ENCODE data around the gene BCDIN3D. TPM values are rescaled to one million over a fixed set of nuclear protein-coding genes. Genes with fewer than 3 reads are reported as not detected.
A peak's percentile ranks its signal among the peaks of the same experiment; 100 is the strongest.

BCDIN3D gene
- total and polyA plus RNA-seq, 2 of the 8 experiments (the other 6 are each of a cell fraction or from before 2014, with no cell fraction given): 1.6 to 2.4 TPM

DNA sequence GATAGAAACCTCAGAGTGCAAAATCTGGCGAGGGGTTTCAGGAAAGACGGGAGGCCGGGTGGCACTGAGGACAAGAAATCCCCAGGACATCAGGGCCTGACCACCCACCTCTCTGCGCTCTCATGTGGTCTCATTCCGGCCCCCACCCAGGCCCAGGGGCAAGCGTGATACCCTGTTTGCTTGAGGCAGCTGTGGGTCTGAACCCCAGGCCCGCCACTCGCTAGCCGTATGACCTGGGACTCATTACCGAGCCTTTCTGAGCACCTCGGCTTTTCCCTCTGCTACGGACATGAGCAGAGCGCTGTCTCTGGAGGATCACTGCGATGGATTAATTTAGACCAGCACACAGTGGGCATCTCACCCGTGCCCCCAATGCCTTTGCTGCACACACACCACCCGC, 25.5 kb upstream of the BCDIN3D start:
- TF ChIP-seq SAP30 (IDR thresholded peaks at IDR 0.05; ENCODE audit: insufficient read depth, insufficient replicate concordance, low read length): no peak
- TF ChIP-seq YY1 (IDR thresholded peaks at IDR 0.05; ENCODE audit: low read depth, low read length): no peak
- TF ChIP-seq EP300 (IDR thresholded peaks at IDR 0.05; ENCODE audit: borderline replicate concordance in 1 of 2, low read depth in 2 of 2, low read length in 2 of 2): no peak
- H3K56ac ChIP-seq (replicated peaks; ENCODE audit: insufficient read length, low read depth, low read length): no peak overlapping the region
- CTCF ChIA-PET (ENCODE audit: partially characterized antibody): interaction anchor here (0.6 to 10.0 kb wide), 27 partner anchors 14 to 1968 kb away, joined by 3 to 137 read pairs (median 11); partner anchors contain the start of genes AQP2, AQP5 and TMBIM6
- no peak overlapping the region for H4K5ac ChIP-seq (ENCODE audit: insufficient read length, low read depth, low read length)
- H3K9me3 ChIP-seq (ENCODE audit: insufficient read depth in 2 of 2, low read depth in 1 of 2, low read length in 1 of 2): no peaks in the 10 kb centered on the region
- POLR2A ChIA-PET (ENCODE audit: partially characterized antibody): interaction anchor here (1.1 to 1.2 kb wide), 2 partner anchors 15 to 157 kb away, joined by 3 to 4 read pairs; partner anchors contain the start of gene RACGAP1
- peaks cover 0 to 3% (median 1%) of the 10 kb centered on the region in 4 experiments; a peak in 3 of 7 replicates for H3K4me1 ChIP-seq (replicated peaks in 1 of 4; ENCODE audit: control insufficient read depth in 3 of 4, insufficient read depth in 4 of 4, low read length in 3 of 4)
- no peak overlapping the region for H3K27ac ChIP-seq (ENCODE audit: low read depth, low read length)
- no peaks in the 10 kb centered on the region for H3K79me2 ChIP-seq (ENCODE audit: control insufficient read depth in 1 of 2, insufficient read depth in 2 of 2, low read length in 2 of 2)
- H3K23ac ChIP-seq (ENCODE audit: insufficient read length): no peak overlapping the region
- FAIRE-seq (no peak), DNase-seq (ENCODE audit: low read depth in 1 of 2, low spot score in 2 of 2) (peak in 1 of 2 experiments; percentile 28)
- no peak overlapping the region for H2BK20ac ChIP-seq (ENCODE audit: low read length)
- no peak overlapping the region for H4K91ac ChIP-seq (replicated peaks; ENCODE audit: insufficient read length, low read length)
- no peak overlapping the region for H2BK12ac ChIP-seq (ENCODE audit: low read depth, low read length)
- H2BK5ac ChIP-seq (ENCODE audit: low read depth, low read length): no peak overlapping the region
- no peak overlapping the region for H3K18ac ChIP-seq (ENCODE audit: extremely low read depth, low read length)
- peaks cover 0 to 2% (median 0%) of the 10 kb centered on the region in 4 experiments; a peak in 1 of 7 replicates for H3K27me3 ChIP-seq (replicated peaks in 1 of 4; ENCODE audit: control insufficient read depth in 3 of 4, extremely low read depth in 1 of 4, insufficient read depth in 3 of 4, low read length in 3 of 4)
- no peaks in the 10 kb centered on the region for H3K36me3 ChIP-seq (ENCODE audit: control insufficient read depth in 2 of 4, insufficient read depth in 4 of 4, low read length in 3 of 4)
- no peak overlapping the region for H3K4ac ChIP-seq (replicated peaks; ENCODE audit: insufficient read length, low read depth, low read length)
- H2AK5ac ChIP-seq (ENCODE audit: low read depth, low read length): no peak overlapping the region
- no peaks in the 10 kb centered on the region for H4K20me1 ChIP-seq (replicated peaks in 1 of 2; ENCODE audit: control insufficient read depth in 1 of 2, insufficient read depth in 2 of 2, low read length in 2 of 2)
- 86% methylated on average over 16 of the region's 16 CpGs; no CpG with 5 or more reads in 1 of the 2 experiments for WGBS, 2 experiments (ENCODE audit: extremely low coverage in 1 of 2, insufficient coverage in 1 of 2, insufficient read length in 1 of 2, insufficient replicate concordance in 2 of 2, low coverage in 1 of 2, low lambda C conversion rate in 2 of 2, missing lambda C conversion rate in 1 of 2)
- H3K4me3 ChIP-seq (ENCODE audit: extremely low read depth in 1 of 4, insufficient read depth in 2 of 4, low read depth in 3 of 4, low read length in 4 of 4): no peak overlapping the region
- H2BK15ac ChIP-seq (ENCODE audit: low read length): no peak overlapping the region
- no peaks in the 10 kb centered on the region for H3K23me2 ChIP-seq (ENCODE audit: low read depth, low read length)
- no peak overlapping the region for H2BK120ac ChIP-seq (replicated peaks; ENCODE audit: low read depth, low read length)
- H3K4me2 ChIP-seq (ENCODE audit: insufficient read depth in 1 of 2, low read depth in 2 of 2, low read length in 2 of 2): no peak overlapping the region
- no peaks in the 10 kb centered on the region for H3K79me1 ChIP-seq (ENCODE audit: low read depth, low read length)
- no peak overlapping the region for H2AFZ ChIP-seq (ENCODE audit: low read length)
- H4K8ac ChIP-seq (ENCODE audit: extremely low read depth, insufficient read depth, low read length): peak overlapping the region; percentile 7
- no peak overlapping the region for H3K9ac ChIP-seq (replicated peaks in 1 of 4; ENCODE audit: extremely low read depth in 1 of 4, low read depth in 3 of 4, low read length in 3 of 4)
- no peak overlapping the region for H3K14ac ChIP-seq (ENCODE audit: insufficient read length)

Measured in H1 (cell line).